HG03575 (cell line): ENCODE results near the gene GTPBP8.

Experiments
- ATAC-seq: cut with Tn5 transposase; IDR thresholded peaks from one replicate; pipeline ENCODE4 v1.9.1; 2021; ENCODE audit not compliant: unreplicated experiment, insufficient number of reproducible peaks, low FRiP score; ENCODE audit errors: extremely low read depth

GTPBP8 gene

GRCh38 chr3:112990672-112991602, at the start of gene GTPBP8:
Gene GTPBP8 (plus strand): TSS chr3:112990984. CDS start chr3:112991000, 16 bp downstream.
- peak; percentile 53 for ATAC-seq

GRCh38 chr3:112948346-112948838, 42.4 kb upstream of the GTPBP8 start:
- no peak for ATAC-seq

DNA sequence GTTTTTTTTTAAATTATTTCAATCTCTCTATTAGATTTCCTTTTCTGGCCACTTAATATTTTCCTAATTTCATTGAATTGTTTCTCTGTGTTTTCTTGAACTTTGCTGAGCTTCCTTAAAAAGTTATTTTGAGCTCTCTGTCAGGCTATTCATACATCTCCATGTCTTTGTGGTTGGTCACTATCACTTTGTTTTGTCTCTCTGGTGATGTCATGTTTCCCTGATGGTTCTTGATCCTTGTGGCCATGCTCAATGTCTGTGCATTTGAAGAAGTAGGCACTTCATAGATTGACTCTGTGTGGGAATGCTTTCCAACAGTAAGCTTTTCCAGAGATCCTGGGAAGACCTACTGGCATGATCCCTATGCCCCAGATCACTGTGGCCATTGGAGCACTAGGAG, 34.4 kb upstream of the GTPBP8 start:
- ATAC-seq = no peak

GRCh38 chr3:112958811-112959560, 31.8 kb upstream of the GTPBP8 start:
- ATAC-seq = no peak

GRCh38 chr3:112963683-112964082, 27.1 kb upstream of the GTPBP8 start:
- ATAC-seq = no peak

DNA sequence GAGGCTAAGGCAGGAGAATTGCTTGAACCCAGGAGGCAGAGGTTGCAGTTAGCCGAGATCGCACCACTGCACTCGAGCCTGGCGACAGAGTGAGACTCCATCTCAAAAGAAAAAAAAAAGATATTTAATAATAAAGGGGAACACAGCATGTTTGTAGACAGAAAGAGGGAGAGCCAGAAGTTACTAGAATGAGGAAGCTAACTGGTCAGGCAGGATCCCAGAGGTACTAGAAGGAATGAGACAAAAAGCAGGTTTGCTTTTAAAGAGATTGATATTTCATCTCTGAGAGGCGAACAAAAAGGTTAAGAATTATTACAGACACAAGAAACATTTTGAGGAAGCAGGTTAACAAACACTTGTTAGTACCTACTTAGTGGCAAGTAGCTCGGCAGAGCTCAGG, 25.1 kb upstream of the GTPBP8 start:
- no peak for ATAC-seq

- ATAC-seq = no peak
Measured at GRCh38 chr3:112966633-112967032, 24.2 kb upstream of the GTPBP8 start.

DNA sequence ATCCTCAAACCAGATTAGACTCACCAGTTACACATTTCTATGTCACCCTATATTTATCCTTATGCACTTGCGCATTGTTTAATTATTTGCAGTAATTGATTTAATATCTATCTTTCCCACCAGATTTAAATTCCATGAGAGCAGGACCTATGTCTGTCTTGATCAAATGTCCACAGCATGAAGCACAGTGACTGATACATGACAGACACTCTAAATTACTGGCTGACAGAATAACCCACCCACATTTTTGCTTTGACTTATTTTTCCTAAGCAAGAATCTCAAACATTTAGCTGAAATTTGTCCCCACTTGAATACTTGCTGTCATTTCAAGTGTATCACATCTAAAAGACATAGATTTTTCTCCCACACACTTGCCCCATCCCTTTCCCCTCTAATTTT, 23.4 kb upstream of the GTPBP8 start:
- no peak for ATAC-seq

GRCh38 chr3:112967828-112968227, 23.0 kb upstream of the GTPBP8 start:
- no peak for ATAC-seq

GRCh38 chr3:112972158-112972557, 18.6 kb upstream of the GTPBP8 start:
- no peak for ATAC-seq

GRCh38 chr3:112973325-112974177, 17.2 kb upstream of the GTPBP8 start:
- peak; percentile 62 for ATAC-seq

DNA sequence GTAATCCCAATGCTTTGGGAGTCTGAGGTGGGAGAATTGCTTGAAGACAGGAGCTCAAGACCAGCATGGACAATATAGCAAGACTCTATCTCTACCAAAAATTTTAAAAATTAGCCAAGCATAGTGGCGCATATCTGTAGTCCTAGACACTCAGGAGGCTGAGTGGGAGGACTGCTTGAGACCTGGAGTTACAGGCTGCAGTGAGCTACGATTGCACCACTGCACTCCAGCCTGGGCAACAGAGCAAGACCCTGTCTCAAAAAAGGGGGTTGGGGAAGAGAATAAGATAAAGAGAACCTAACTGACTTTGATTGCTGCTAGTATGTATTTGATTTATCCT, 16.6 kb upstream of the GTPBP8 start:
- no peak for ATAC-seq

DNA sequence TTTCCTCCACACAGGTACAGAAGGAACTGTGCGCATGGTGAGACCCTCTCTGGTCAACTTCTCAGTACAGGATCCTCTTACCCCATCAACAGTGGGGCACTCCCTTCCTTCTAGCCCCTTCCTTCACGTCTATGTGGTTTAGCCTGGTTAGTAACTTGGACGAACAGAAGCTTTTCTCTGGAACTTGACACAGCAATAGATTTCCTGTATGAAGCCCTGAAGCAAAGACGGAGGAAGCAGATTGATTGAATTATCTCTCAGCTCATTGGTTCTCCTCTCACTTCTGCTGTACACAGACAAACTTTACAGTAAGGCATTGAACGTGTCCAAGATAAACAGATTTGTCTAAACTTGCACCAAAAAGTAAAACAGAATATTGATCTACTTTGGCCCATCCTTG, 15.9 kb upstream of the GTPBP8 start, which contains the start of gene CD200R1:
Gene CD200R1 (minus strand): TSS at position 210 of the 400 bp plus-strand sequence. CDS start 246 bp downstream, outside the sequence.
- ATAC-seq = no peak

DNA sequence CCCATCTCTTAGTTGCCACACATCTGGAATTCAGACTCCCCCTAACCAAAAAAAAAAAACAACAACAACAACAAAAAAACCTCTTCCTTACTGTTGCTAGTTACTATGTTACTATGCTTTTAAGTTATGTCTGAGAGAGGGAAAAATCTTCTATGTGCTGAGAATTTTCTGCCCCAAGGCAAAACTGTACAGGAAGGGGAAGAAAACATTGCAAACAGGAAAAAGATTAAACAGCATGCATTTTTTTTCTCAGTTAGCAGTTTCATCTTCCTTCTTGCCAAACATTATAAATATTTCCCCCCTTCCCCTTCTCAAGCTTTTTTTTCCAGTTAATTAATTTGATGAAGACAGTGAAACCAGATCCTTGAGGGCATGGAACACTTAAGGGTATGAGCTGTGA, 14.8 kb upstream of the GTPBP8 start:
- no peak for ATAC-seq

DNA sequence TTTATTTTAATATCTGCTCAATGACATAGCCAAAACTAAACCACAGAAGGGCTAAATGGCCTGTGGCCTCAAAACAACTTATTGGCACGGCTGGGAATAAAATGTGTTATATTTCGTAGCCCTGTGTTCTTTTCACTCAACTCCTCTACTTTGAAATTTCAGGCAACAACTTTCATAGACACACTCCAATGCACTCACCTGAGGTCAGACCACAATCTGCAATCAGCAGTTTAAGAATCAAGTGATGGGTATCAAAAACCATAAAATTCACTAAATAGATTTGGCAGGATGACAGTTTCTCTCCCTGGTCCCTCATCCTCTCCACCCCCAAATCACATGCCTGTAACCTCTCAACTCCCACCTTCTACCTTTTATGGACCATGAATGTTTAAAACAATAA, 13.8 kb upstream of the GTPBP8 start:
- no peak for ATAC-seq

DNA sequence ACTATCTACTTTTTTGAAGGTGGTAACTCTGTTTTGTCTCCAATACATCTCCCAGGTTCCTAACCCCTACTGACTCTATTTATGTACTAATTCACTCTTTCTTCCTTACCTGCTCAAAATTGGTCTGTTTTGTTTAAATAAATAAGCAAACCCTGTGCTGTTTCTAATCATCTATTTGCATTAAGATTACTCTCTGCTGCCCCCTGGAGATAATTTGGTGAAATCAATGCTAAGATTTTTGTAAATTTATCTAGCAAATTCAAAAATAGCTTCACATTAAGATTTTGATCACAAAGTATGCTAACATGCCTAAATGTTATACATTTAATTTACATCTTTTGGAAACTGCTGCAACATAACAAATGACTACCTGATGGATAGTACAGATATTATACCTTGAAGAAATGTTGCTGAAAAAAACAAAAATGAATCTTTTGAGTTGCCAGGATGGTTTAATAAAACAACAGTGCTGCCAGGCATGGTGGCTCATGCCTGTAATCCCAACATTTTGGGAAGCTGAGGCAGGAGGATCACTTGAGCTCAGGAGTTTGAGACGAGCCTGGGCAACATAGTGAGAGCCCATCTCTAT, 11.4 kb upstream of the GTPBP8 start:
- no peak for ATAC-seq

- no peak for ATAC-seq
Measured at GRCh38 chr3:112980080-112980479, 10.7 kb upstream of the GTPBP8 start.

- ATAC-seq = no peak
Measured at GRCh38 chr3:112982710-112983109, 8.1 kb upstream of the GTPBP8 start.

DNA sequence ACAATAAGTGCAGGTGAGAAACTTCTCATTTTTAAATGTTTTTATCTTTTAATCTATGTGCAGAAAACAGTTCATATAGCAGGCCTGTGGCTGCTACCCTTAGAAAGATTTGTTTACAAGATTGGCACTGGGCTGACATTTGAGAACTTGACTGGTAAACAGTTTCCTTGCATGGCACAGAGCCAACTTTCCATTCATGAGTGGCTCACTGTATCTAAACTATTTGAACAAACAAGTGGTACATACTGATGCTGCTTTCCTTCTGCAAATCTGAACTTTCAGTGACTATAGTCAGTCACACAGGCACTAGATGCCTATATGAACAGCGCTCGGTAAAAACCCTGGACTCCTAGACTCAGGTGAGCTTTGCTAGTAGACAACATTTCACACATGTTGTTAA, 6.3 kb upstream of the GTPBP8 start:
- ATAC-seq = no peak
